Testis (tissue), 2 donors: ENCODE data around the gene MCC.

Source experiments
- POLR2A ChIP-seq: fragments of 450-650 bp; IDR thresholded peaks from one replicate; pipeline ENCODE4 v1.6.1; 2017; ENCODE audit warnings: antibody characterized with exemption, mild to moderate bottlenecking, moderate library complexity
- TF ChIP-seq, protein P1 (sequence below), 3 experiments: fragments of 450-650 bp in 2 of 3; fragments of 200-600 bp in 1 of 3; sonication (generic) in 1 of 3; IDR thresholded peaks; one replicate each; pipeline ENCODE4 v1.5.1; 2016 to 2019; ENCODE audit warnings: antibody characterized with exemption in 3 of 3, mild to moderate bottlenecking in 2 of 3, moderate library complexity in 1 of 3

- no peak for TF ChIP-seq POLR2A
- TF ChIP-seq, protein P1, sequence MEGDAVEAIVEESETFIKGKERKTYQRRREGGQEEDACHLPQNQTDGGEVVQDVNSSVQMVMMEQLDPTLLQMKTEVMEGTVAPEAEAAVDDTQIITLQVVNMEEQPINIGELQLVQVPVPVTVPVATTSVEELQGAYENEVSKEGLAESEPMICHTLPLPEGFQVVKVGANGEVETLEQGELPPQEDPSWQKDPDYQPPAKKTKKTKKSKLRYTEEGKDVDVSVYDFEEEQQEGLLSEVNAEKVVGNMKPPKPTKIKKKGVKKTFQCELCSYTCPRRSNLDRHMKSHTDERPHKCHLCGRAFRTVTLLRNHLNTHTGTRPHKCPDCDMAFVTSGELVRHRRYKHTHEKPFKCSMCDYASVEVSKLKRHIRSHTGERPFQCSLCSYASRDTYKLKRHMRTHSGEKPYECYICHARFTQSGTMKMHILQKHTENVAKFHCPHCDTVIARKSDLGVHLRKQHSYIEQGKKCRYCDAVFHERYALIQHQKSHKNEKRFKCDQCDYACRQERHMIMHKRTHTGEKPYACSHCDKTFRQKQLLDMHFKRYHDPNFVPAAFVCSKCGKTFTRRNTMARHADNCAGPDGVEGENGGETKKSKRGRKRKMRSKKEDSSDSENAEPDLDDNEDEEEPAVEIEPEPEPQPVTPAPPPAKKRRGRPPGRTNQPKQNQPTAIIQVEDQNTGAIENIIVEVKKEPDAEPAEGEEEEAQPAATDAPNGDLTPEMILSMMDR (IDR thresholded peaks at IDR 0.05), result no peak
These were observed 263.0 kb downstream of the MCC start for GRCh38 chr5:113225259-113225658.
